Right ventricle myocardium inferior (tissue), 1 donor: Measurements from ENCODE around the gene MLANA. TPM values are rescaled to one million over a fixed set of nuclear protein-coding genes. Genes with fewer than 3 reads are reported as not detected.
"Not testable (repeated sequence)": the region's sequence is repeated elsewhere in the genome, so short reads cannot be mapped to it uniquely, and the experiment has no call there.

ENCODE experiments used
- ATAC-seq: fragments of 200-7000 bp; cut with Tn5 transposase; one replicate; pipeline ENCODE4 v1.9.1; 2020; ENCODE audit warnings: mild to moderate bottlenecking, moderate library complexity
- DNase-seq: peaks from one replicate; pipeline ENCODE4 v3.0.0; 2021; ENCODE audit errors: missing footprints
- intact Hi-C: fragments of 100-400 bp; cut with DNase I; formaldehyde crosslinking; loops from one replicate; pipeline ENCODE4 v1.11.0; 2022
- total RNA-seq: library from RNA; stranded (reverse); fragmentation: NEBNext Ultra II Directional; extraction: Animal tissue kit (Norgen Biotek cat#: 25700); gene quantifications from one replicate; pipeline ENCODE4 v1.2.1, GENCODE V29; 2021
- donor health status: DM: no; HTN: yes; CAD: no; lungs with severe emphysema.

Gene MLANA
- total RNA-seq, 1 donor from 2014 or later: not detected

- intact Hi-C loops: no loop called here
- no peak for ATAC-seq
- no peak for DNase-seq
These were observed 24.0 kb upstream of the MLANA start for GRCh38 chr9:5866685-5867084.

GRCh38 chr9:5868235-5868634, 22.5 kb upstream of the MLANA start:
- intact Hi-C loops: no loop called here
- ATAC-seq (no peak), DNase-seq (no peak)

- intact Hi-C loops: no loop called here
- ATAC-seq (no peak), DNase-seq (no peak)
These were observed 21.2 kb upstream of the MLANA start for GRCh38 chr9:5869315-5870019.

- no peak for ATAC-seq
- no peak for DNase-seq
- intact Hi-C loops: no loop called here
These were observed 20.7 kb upstream of the MLANA start for GRCh38 chr9:5870020-5870339.

GRCh38 chr9:5870691-5871090, 20.0 kb upstream of the MLANA start:
- DNase-seq (no peak), ATAC-seq (no peak)
- intact Hi-C loops: no loop called here

- ATAC-seq (no peak), DNase-seq (no peak)
- intact Hi-C loops: no loop called here
These were observed 18.9 kb upstream of the MLANA start for GRCh38 chr9:5871785-5872184.

GRCh38 chr9:5872511-5872910, 18.2 kb upstream of the MLANA start:
- ATAC-seq: no peak
- intact Hi-C loops: no loop called here

GRCh38 chr9:5873439-5873838, 17.2 kb upstream of the MLANA start:
- DNase-seq: no peak
- ATAC-seq: no peak
- intact Hi-C loops: no loop called here

More at GRCh38 chr9:5872511-5872910, 18.2 kb upstream of the MLANA start:
- no peak for DNase-seq

- intact Hi-C loops: no loop called here
- ATAC-seq (no peak), DNase-seq (no peak)
These were observed 16.6 kb upstream of the MLANA start for GRCh38 chr9:5874048-5874447.

GRCh38 chr9:5876026-5876425, 14.7 kb upstream of the MLANA start:
- intact Hi-C loops: no loop called here
- DNase-seq: no peak
- no peak for ATAC-seq

- DNase-seq (no peak), ATAC-seq (no peak)
- intact Hi-C loops: no loop called here
These were observed 14.0 kb upstream of the MLANA start for GRCh38 chr9:5876711-5877110.

GRCh38 chr9:5879419-5880181, 11.1 kb upstream of the MLANA start:
- ATAC-seq: no peak

GRCh38 chr9:5882244-5883012, 8.3 kb upstream of the MLANA start:
- ATAC-seq, DNase-seq, intact Hi-C loops: not testable (repeated sequence)

More at GRCh38 chr9:5879419-5880181, 11.1 kb upstream of the MLANA start:
- intact Hi-C loops: no loop called here
- no peak for DNase-seq

GRCh38 chr9:5884191-5884590, 6.5 kb upstream of the MLANA start:
- ATAC-seq: no peak
- intact Hi-C loops: no loop called here
- DNase-seq: no peak

- DNase-seq (peak; percentile 79), ATAC-seq (peak; percentile 74)
- intact Hi-C loops: loop anchor here (2.0 to 5.0 kb wide), 2 partner anchors 168 to 421 kb away; no protein-coding TSS in a partner anchor
These were observed 4.4 kb upstream of the MLANA start for GRCh38 chr9:5886114-5886939.

GRCh38 chr9:5892456-5893133, 1.9 kb downstream of the MLANA start:
- ATAC-seq (no peak), DNase-seq (no peak)
- intact Hi-C loops: no loop called here

GRCh38 chr9:5893134-5893505, 2.4 kb downstream of the MLANA start:
- DNase-seq: no peak
- no peak for ATAC-seq
- intact Hi-C loops: no loop called here

- DNase-seq (no peak), ATAC-seq (no peak)
- intact Hi-C loops: no loop called here
These were observed 3.0 kb downstream of the MLANA start for GRCh38 chr9:5893591-5894236.
